ENCODE measurements around the gene CNBP.
A peak's percentile ranks its signal among the peaks of the same experiment; 100 is the strongest.
"Not testable (repeated sequence)": the region's sequence is repeated elsewhere in the genome, so short reads cannot be mapped to it uniquely, and the experiment has no call there.

Gene CNBP

DNA sequence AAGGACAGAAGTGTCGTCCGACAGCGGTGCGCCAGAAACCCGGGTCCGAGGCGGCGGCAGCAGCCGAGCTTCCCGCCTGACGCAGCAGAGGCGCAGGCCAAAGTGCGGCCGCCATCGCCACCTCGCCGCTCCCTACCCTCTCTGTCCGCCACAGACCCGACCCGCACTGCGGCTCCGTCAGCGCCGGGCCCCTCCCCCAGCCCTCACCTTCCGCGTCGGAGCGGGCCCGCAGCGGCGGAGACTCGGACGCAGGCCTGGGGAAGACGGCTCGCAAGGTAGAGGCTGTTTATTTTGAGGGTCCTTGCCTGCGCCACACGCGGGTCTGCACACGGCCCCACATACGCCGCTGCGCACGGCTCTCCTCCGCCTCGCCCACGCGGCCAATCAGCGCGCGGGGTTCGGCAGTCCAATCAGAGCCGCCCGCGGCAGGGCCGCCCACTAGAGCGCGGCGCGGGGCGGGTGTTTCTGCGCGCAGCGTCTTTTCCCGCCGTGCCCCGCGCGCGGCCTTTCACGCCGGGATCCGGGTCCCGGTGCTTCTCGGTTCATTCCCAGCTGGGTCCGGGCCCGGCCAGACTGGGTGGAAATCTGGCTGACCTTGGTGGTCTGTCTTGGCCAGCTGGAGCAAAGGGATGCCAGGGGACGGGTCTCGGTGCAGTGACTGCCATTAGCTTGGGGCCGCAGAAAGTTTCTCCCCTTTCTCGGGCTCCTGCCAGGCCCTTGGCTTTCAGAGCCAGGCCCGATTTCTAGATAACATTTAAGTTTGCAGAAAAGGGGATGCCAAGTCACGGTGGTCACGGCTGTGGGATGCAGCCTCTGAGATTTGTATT is at the start of gene CNBP:
Gene CNBP, minus strand, starts transcription at position 328 of the 827 bp plus-strand sequence. CDS start 12,139 bp downstream, outside the sequence.
- DNase-seq (ENCODE audit: low read depth) = peak; percentile 65

- DNase-seq (ENCODE audit: low read depth) = no peak
Measured at GRCh38 chr3:129231331-129232119, 47.8 kb upstream of the CNBP start.

DNA sequence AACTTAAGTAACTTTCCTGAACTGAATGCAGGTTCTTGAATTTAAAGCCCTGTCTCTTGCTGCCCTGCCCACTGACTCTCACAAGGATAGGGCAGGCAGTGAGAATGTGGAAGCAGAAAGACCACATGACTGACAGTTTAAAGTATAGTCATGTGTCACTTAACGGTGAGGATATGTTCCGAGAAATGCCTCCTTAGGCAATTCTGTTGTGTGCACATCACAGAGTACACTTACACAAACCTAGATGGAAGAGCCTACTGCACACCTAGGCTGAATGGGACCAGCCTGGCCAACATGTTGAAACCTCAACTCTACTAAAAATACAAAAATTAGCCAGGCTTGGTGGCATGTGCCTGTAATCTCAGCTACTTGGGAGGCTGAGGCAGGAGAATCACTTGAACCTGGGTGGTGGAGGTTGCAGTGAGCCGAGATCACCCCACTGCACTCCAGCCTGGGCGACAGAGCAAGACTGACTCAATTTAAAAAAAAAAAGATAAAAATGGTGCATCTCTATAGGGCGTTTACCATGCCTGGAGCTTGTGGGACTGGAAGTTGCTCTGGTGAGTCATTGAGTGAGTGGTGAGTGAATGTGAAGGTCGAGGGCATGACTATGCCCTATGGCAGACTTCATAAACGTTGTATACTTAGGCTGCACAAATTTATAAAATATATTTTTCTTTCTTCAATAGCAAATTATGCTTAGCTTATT is 46.8 kb upstream of the CNBP start:
- no peak for DNase-seq (ENCODE audit: low read depth)

- DNase-seq (ENCODE audit: low read depth) = no peak
Measured at GRCh38 chr3:129228891-129229585, 45.3 kb upstream of the CNBP start.

DNA sequence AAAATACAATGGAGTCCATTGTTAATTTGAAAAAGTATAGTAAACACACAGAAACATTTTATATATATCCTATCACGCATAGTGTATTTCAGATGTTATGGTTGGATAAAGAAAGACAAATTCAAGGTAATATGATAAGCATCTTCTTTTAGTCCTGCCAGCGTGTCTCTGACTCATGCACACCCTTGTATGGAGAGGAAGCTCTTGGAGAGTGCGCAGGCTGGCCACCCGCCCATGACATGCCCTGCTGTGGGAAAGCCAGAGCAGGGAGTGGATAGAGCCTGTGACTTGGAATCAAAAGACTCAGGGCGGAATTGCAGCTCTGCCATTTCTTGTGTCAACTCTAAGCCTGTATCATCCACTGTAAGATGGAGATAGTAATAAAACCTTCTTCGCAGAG is 42.7 kb upstream of the CNBP start:
- no peak for DNase-seq (ENCODE audit: low read depth)

DNA sequence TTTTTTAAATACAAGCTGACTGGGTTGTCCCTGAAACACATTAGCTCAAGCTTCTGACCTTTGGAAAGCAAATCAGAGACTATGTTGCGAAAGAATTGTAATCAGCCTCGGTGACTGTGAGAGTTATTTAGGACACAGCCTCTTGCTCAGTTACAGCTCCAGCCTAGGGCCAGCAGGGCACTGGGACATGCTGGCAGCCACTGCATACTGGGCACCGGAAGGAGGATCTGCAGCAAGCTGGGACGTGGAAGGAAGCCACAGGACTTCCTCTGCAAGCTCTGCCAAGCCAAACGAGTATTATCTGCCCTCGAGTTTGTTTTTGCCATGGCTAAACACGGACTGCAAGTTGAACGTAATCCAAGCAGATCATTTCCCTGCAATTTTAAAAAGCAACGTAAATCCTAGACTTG is 41.3 kb upstream of the CNBP start:
- no peak for DNase-seq (ENCODE audit: low read depth)

- not testable (repeated sequence) for DNase-seq (ENCODE audit: low read depth)
Measured at GRCh38 chr3:129224387-129224786, 40.7 kb upstream of the CNBP start.

GRCh38 chr3:129218742-129219141 is 35.0 kb upstream of the CNBP start:
- DNase-seq (ENCODE audit: low read depth) = no peak

GRCh38 chr3:129213238-129213637 is 29.5 kb upstream of the CNBP start:
- DNase-seq (ENCODE audit: low read depth) = no peak

- DNase-seq (ENCODE audit: low read depth) = peak; percentile 89
Measured at GRCh38 chr3:129211772-129212171, 28.1 kb upstream of the CNBP start.

DNA sequence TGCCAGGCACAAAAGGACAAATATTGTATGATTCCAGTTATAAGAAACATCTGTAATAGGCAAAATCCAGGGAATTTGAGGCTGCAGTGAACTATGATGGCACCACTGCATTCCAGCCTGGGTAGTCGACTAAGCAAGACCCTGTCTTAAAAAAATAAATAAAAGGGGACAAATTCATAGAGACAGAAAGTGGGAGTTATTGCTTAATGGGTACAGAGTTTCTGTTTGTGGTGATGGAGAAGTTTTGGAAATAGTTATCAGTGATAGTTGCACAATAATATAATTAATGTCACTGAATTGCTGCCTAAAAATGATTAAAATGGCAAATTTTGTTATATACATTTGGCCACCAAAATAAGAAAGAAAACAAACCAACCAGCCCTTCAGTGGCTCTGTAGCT is 27.6 kb upstream of the CNBP start:
- no peak for DNase-seq (ENCODE audit: low read depth)

GRCh38 chr3:129207479-129207878 is 23.8 kb upstream of the CNBP start:
- DNase-seq (ENCODE audit: low read depth) = no peak

GRCh38 chr3:129205109-129205832 is 21.6 kb upstream of the CNBP start:
- no peak for DNase-seq (ENCODE audit: low read depth)

- DNase-seq (ENCODE audit: low read depth) = no peak
Measured at GRCh38 chr3:129204473-129204872, 20.8 kb upstream of the CNBP start.

DNA sequence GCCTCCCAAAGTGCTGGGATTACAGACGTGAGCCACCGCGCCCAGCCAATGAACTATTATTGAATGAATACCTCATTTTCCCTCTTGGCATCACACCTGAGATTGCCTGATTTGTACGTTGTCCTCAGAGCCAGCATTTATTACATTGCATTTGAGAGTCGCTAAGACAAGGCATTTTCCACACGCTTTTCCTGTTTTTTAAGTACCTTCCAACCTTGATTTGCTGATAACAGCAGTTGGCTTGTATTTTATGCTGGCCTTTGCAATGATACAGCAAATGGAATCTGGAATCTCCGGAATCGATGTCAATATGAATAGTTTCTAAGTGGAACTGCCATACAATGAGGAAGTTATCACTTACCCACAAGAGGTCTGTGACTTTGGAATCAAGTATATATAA is 15.7 kb upstream of the CNBP start:
- DNase-seq (ENCODE audit: low read depth) = no peak

DNA sequence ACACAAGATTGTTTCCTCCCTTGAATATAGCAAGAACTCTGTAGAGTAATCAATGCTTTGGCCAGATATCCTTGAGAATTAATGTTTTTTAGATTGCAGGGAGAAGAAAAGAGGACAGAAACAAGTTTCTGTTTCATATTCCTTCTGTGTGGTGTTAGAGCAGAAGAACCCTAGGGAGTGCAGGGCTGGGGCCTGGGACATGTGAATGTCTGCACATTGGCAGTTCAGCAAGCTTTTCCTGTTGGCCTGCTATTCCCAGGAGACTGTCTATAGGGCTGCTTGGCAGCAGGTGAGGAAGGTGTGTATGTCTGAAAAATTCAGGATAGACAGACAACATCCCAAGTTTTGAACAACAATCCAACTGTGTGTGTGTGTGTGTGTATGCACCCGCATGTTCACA is 13.6 kb upstream of the CNBP start:
- no peak for DNase-seq (ENCODE audit: low read depth)

- no peak for DNase-seq (ENCODE audit: low read depth)
Measured at GRCh38 chr3:129196601-129197000, 12.9 kb upstream of the CNBP start.

DNA sequence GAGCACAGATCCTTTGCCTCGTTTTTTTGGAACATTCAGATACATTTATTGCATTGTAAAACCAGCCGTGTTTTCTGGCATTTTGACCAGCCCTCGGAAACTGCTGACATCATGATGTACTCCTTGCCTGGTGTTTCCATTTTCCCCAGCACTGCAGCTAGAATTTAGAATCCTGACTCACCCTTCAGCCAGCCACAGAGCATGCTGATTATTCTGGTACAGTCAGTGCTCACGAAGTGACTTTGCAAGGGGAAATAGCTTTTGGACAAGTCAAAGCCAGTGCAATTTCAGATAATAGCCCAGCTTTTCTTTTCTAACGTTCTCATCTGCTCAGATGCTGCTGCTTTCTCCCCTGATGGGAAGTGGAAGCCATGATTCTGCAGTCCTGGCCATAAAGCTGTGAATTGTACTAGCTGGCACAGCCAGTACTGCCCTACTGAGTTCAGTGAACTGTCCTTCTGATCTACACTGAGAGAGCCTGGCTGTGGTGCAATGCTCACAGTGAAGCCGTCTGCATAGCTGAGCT is 12.1 kb upstream of the CNBP start:
- no peak for DNase-seq (ENCODE audit: low read depth)

GRCh38 chr3:129189793-129190192 is 6.1 kb upstream of the CNBP start:
- DNase-seq (ENCODE audit: low read depth) = not testable (repeated sequence)

DNA sequence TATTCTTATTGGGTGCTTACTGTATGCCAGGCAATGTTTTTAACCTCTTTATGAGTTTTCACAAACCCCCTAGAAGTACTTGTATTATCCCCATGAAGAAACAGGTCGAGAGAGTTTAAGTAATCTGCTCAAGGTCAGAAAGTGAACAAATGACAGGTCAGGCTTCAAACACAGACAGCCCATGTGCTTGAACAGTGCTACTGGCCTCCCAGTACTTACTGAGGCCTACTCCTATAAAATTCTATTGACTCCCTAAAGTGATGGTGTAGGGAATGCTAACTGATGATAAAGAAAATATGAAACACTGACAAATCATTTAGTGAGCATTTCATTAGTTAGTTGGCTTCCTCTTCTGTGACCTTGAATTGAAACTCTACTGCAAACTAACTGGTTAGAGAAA is 4.2 kb upstream of the CNBP start:
- no peak for DNase-seq (ENCODE audit: low read depth)

DNA sequence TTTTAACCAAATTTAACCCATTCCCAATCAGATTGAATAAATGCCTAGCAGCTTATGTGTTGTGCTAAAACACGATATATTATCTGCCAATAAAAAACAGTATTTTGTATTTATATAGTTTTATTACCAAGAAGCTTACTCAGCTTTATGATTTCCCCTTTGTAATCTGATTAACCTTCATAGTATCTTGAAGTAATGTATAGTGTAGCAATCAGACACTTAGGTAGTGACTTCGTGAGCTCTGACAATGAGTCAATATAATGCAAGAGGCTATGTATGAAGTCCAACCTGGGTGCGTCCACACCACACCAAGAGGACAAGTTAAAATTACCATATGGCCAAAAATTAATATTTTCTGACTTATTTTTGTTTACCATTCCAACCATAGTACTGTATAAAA is 2.1 kb upstream of the CNBP start:
- no peak for DNase-seq (ENCODE audit: low read depth)

Data from HS-27A (cell line).